CD4-positive, alpha-beta T cell (primary cell): ENCODE measurements around the gene HIGD1B. TPM values are rescaled to one million over a fixed set of nuclear protein-coding genes. Genes with fewer than 3 reads are reported as not detected.
"Not testable (repeated sequence)": the region's sequence is repeated elsewhere in the genome, so short reads cannot be mapped to it uniquely, and the experiment has no call there.

ENCODE experiments used
- ATAC-seq: fragments of 200-7000 bp; cut with Tn5 transposase; one replicate; pipeline ENCODE4 v1.10.0; 2022; ENCODE audit warnings: mild to moderate bottlenecking; ENCODE audit not compliant: poor library complexity
- CTCF ChIA-PET: fragments of 350-600 bp; sonication (Branson Sonifier 250); formaldehyde crosslinking; loops from one replicate; lab custom pipeline; 2021; ENCODE audit warnings: antibody characterized with exemption, inconsistent platforms; lab: Charles Lee
- POLR2A ChIA-PET: fragments of 350-600 bp; sonication (Branson Sonifier 250); formaldehyde crosslinking; loops from one replicate; lab custom pipeline; 2021; ENCODE audit warnings: antibody characterized with exemption, inconsistent platforms; lab: Charles Lee
- DNase-seq, 14 experiments: peaks; one replicate each; pipeline ENCODE4 v3.0.0-alpha.2; 2013 to 2020; ENCODE audit warnings: mixed read lengths in 2 of 14
- H3K27ac ChIP-seq, 2 donors: one replicate each; pipeline versions ENCODE4 v1.5.1 to v1.7.0; 2013; ENCODE audit warnings: low read length in 2 of 2, low read depth in 1 of 2, mild to moderate bottlenecking in 1 of 2
- H3K27me3 ChIP-seq, 2 experiments: 1 replicate in 1 of 2; 2 replicates in 1 of 2; pipeline versions ENCODE4 v1.6.1 to v1.7.0; 2013; ENCODE audit warnings: low read length in 2 of 2, control low read depth in 1 of 2, mild to moderate bottlenecking in 1 of 2, moderate library complexity in 1 of 2; ENCODE audit not compliant: insufficient read depth in 2 of 2, control insufficient read depth in 1 of 2
- H3K36me3 ChIP-seq: one replicate; pipeline ENCODE4 v1.6.1; 2013; ENCODE audit warnings: low read length, control low read depth; ENCODE audit not compliant: insufficient read depth
- H3K4me1 ChIP-seq: one replicate; pipeline ENCODE4 v1.6.1; 2013; ENCODE audit warnings: low read length, control low read depth; ENCODE audit not compliant: insufficient read depth
- H3K4me3 ChIP-seq: one replicate; pipeline ENCODE4 v1.5.1; 2013; ENCODE audit warnings: mild to moderate bottlenecking, low read length, moderate library complexity
- H3K9me3 ChIP-seq, 2 experiments: 1 replicate in 1 of 2; 2 replicates in 1 of 2; pipeline versions ENCODE4 v1.6.1 to v1.7.0; 2013; ENCODE audit warnings: low read length in 2 of 2, mild to moderate bottlenecking in 2 of 2, control low read depth in 1 of 2, moderate library complexity in 1 of 2; ENCODE audit not compliant: control insufficient read depth in 1 of 2, insufficient read depth in 1 of 2
- H3K27ac Mint-ChIP-seq: one replicate; pipeline ENCODE4 v1.8.0; 2020; ENCODE audit warnings: mixed read lengths
- H3K27me3 Mint-ChIP-seq: one replicate; pipeline ENCODE4 v1.8.0; 2021; ENCODE audit warnings: mixed read lengths
- H3K36me3 Mint-ChIP-seq: one replicate; pipeline ENCODE4 v1.8.0; 2021; ENCODE audit warnings: low read depth, mixed read lengths
- H3K4me1 Mint-ChIP-seq: one replicate; pipeline ENCODE4 v1.8.0; 2021; ENCODE audit warnings: low read depth, mixed read lengths
- H3K4me3 Mint-ChIP-seq: one replicate; pipeline ENCODE4 v1.8.0; 2020; ENCODE audit warnings: mild to moderate bottlenecking, mixed read lengths
- H3K9me3 Mint-ChIP-seq: one replicate; pipeline ENCODE4 v1.8.0; 2020; ENCODE audit warnings: mixed read lengths
- intact Hi-C, 2 experiments: fragments of 100-400 bp; cut with DNase I in 1 of 2; cut with micrococcal nuclease in 1 of 2; formaldehyde crosslinking; loops; one replicate each; pipeline versions ENCODE4 v1.15.1 to v1.9.0; 2023 to 2025; cut with DNase I, micrococcal nuclease
- total RNA-seq, 174 experiments: library from RNA in 2 of 174; stranded (reverse) in 2 of 174; gene quantifications; one replicate each; pipeline ENCODE4 v1.2.3 and lab custom pipeline; 2021 to 2026
- TF ChIP-seq, protein P1 (sequence below): fragments of 200-600 bp; IDR thresholded peaks from one replicate; pipeline ENCODE4 v1.8.0; 2022; ENCODE audit warnings: antibody characterized with exemption, mild to moderate bottlenecking

HIGD1B gene
- total RNA-seq, 2 experiments from 2014 or later: not detected

GRCh38 chr17:44820631-44821212, 27.0 kb upstream of the HIGD1B start:
- no peaks in the 10 kb centered on the region for H3K4me1 ChIP-seq
- TF ChIP-seq, protein P1, sequence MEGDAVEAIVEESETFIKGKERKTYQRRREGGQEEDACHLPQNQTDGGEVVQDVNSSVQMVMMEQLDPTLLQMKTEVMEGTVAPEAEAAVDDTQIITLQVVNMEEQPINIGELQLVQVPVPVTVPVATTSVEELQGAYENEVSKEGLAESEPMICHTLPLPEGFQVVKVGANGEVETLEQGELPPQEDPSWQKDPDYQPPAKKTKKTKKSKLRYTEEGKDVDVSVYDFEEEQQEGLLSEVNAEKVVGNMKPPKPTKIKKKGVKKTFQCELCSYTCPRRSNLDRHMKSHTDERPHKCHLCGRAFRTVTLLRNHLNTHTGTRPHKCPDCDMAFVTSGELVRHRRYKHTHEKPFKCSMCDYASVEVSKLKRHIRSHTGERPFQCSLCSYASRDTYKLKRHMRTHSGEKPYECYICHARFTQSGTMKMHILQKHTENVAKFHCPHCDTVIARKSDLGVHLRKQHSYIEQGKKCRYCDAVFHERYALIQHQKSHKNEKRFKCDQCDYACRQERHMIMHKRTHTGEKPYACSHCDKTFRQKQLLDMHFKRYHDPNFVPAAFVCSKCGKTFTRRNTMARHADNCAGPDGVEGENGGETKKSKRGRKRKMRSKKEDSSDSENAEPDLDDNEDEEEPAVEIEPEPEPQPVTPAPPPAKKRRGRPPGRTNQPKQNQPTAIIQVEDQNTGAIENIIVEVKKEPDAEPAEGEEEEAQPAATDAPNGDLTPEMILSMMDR: no peak
- ChIA-PET POLR2A (no interaction called here), CTCF (interaction anchor here (0.6 kb wide), 1 partner anchor 45 kb away, joined by 5 read pairs; no protein-coding TSS in a partner anchor)
- no peak overlapping the region for H3K4me3 ChIP-seq
- H3K36me3 ChIP-seq: no peaks in the 10 kb centered on the region
- no peak for ATAC-seq
- Mint-ChIP-seq H3K4me3 (no peak overlapping the region), H3K4me1 (no peaks in the 10 kb centered on the region), H3K36me3 (no peaks in the 10 kb centered on the region), H3K9me3 (no peaks in the 10 kb centered on the region), H3K27me3 (peaks cover 28% of the 10 kb centered on the region), H3K27ac (no peak overlapping the region)
- no peak overlapping the region for H3K27ac ChIP-seq
- intact Hi-C loops: no loop called here
- peaks cover 4 to 12% of the 10 kb centered on the region in 2 experiments for H3K27me3 ChIP-seq
- no peak for DNase-seq
- H3K9me3 ChIP-seq: no peaks in the 10 kb centered on the region

- POLR2A ChIA-PET, intact Hi-C loops: not testable (repeated sequence)
- CTCF ChIA-PET: interaction anchor here (0.7 kb wide), 1 partner anchor 251 kb away, joined by 3 read pairs; no protein-coding TSS in a partner anchor
These were observed 22.4 kb upstream of the HIGD1B start for GRCh38 chr17:44825236-44825635.

GRCh38 chr17:44826123-44826790, 21.4 kb upstream of the HIGD1B start:
- peaks cover 16% of the 10 kb centered on the region for H3K4me1 ChIP-seq
- Mint-ChIP-seq H3K27ac (no peak overlapping the region), H3K27me3 (peaks cover 53% of the 10 kb centered on the region), H3K36me3 (no peaks in the 10 kb centered on the region), H3K9me3 (no peaks in the 10 kb centered on the region), H3K4me1 (peaks cover 15% of the 10 kb centered on the region), H3K4me3 (no peak overlapping the region)
- peaks cover 26 to 56% of the 10 kb centered on the region in 2 experiments for H3K27me3 ChIP-seq
- POLR2A ChIA-PET: no interaction called here
- DNase-seq (no peak), ATAC-seq (no peak)
- H3K4me3 ChIP-seq: no peak overlapping the region
- CTCF ChIA-PET: interaction anchor here (0.7 kb wide), 1 partner anchor 251 kb away, joined by 3 read pairs; no protein-coding TSS in a partner anchor
- intact Hi-C loops: no loop called here
- H3K36me3 ChIP-seq: no peaks in the 10 kb centered on the region
- peaks cover 0 to 4% of the 10 kb centered on the region in 2 experiments for H3K9me3 ChIP-seq
- H3K27ac ChIP-seq: no peak overlapping the region
- TF ChIP-seq, protein P1: no peak

More at GRCh38 chr17:44825236-44825635, 22.4 kb upstream of the HIGD1B start:
- not testable (repeated sequence) for H3K4me1 ChIP-seq, H3K36me3 ChIP-seq, H3K4me3 ChIP-seq, H3K4me3 Mint-ChIP-seq, H3K27ac Mint-ChIP-seq, H3K36me3 Mint-ChIP-seq, DNase-seq, H3K9me3 Mint-ChIP-seq, H3K27ac ChIP-seq, H3K9me3 ChIP-seq, ATAC-seq
- H3K27me3 ChIP-seq: peaks cover 17 to 47% of the 10 kb centered on the region in 2 experiments
- H3K4me1 Mint-ChIP-seq: peaks cover 11% of the 10 kb centered on the region
- H3K27me3 Mint-ChIP-seq: peaks cover 52% of the 10 kb centered on the region
